ENCODE measurements around the gene PIK3IP1. TPM values are rescaled to one million over a fixed set of nuclear protein-coding genes. Genes with fewer than 3 reads are reported as not detected.
A peak's percentile ranks its signal among the peaks of the same experiment; 100 is the strongest.

Gene PIK3IP1
- polyA plus RNA-seq (2012; ENCODE audit: insufficient read length, low read depth), result 0.61 TPM

- TF ChIP-seq FOXP2 (optimal IDR thresholded peaks at IDR 0.05; ENCODE audit: borderline replicate concordance, extremely low read depth, extremely low read length, insufficient read depth), result peak; percentile 93
- TF ChIP-seq, protein P1, sequence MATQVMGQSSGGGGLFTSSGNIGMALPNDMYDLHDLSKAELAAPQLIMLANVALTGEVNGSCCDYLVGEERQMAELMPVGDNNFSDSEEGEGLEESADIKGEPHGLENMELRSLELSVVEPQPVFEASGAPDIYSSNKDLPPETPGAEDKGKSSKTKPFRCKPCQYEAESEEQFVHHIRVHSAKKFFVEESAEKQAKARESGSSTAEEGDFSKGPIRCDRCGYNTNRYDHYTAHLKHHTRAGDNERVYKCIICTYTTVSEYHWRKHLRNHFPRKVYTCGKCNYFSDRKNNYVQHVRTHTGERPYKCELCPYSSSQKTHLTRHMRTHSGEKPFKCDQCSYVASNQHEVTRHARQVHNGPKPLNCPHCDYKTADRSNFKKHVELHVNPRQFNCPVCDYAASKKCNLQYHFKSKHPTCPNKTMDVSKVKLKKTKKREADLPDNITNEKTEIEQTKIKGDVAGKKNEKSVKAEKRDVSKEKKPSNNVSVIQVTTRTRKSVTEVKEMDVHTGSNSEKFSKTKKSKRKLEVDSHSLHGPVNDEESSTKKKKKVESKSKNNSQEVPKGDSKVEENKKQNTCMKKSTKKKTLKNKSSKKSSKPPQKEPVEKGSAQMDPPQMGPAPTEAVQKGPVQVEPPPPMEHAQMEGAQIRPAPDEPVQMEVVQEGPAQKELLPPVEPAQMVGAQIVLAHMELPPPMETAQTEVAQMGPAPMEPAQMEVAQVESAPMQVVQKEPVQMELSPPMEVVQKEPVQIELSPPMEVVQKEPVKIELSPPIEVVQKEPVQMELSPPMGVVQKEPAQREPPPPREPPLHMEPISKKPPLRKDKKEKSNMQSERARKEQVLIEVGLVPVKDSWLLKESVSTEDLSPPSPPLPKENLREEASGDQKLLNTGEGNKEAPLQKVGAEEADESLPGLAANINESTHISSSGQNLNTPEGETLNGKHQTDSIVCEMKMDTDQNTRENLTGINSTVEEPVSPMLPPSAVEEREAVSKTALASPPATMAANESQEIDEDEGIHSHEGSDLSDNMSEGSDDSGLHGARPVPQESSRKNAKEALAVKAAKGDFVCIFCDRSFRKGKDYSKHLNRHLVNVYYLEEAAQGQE (IDR thresholded peaks at IDR 0.05; ENCODE audit: insufficient read depth in 1 of 2, low read depth in 2 of 2, low read length in 2 of 2), result no peak
- 0 out of 2 replicates have a peak, but pooled peaks have one; percentile 16 for TF ChIP-seq TAF1 (IDR thresholded peaks at IDR 0.05; ENCODE audit: borderline replicate concordance, insufficient read depth, low read length)
Measured at GRCh38 chr22:31292236-31292989, at the start of gene PIK3IP1. Gene PIK3IP1 (minus strand): TSS chr22:31292488. CDS start chr22:31292344, 144 bp downstream.

DNA sequence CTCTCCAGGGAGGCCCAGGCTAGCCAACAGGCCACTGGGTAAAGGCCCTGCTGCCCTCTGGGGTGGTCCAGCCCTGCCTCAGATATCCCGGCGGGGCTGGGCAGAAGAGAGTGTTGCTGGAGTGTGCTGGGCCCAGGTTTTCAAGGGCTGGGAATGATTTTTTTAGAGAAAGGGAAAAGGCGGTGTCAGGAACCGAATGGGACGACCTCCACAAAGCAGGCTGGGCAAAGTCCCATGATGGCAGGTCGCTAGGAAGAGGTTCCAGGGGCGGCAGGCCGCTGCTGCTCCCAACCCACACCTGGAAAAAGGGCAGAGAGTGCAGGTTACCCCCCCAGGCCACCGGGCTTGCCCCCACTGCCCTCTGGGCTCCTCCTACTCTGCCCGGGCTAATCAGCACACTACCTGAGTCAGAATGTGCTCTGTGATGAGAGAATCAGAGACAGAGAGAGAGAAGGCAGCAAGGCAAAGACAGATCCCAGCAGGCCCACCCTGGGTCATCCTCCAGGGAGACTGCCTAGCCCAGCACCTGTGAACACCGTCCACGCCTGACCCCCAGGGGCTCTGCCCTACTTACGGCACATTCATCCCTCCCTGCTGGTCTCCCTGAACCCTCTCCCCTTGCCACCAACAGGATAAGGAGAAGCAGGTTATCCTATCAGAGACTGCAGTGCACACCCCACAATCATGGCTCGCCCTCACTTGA lies 49.2 kb upstream of the PIK3IP1 start:
- no peak for TF ChIP-seq SIN3A (IDR thresholded peaks at IDR 0.05; ENCODE audit: borderline replicate concordance, insufficient read depth, low read length)
- no peak for TF ChIP-seq TAF1 (IDR thresholded peaks at IDR 0.05; ENCODE audit: borderline replicate concordance, insufficient read depth, low read length)
- no peak for TF ChIP-seq POLR2AphosphoS5 (IDR thresholded peaks at IDR 0.05; ENCODE audit: low read depth, low read length)
- no peak for TF ChIP-seq FOXP2 (optimal IDR thresholded peaks at IDR 0.05; ENCODE audit: borderline replicate concordance, extremely low read depth, extremely low read length, insufficient read depth)
- TF ChIP-seq, protein P1 (IDR thresholded peaks at IDR 0.05; ENCODE audit: insufficient read depth in 1 of 2, low read depth in 2 of 2, low read length in 2 of 2), result no peak

DNA sequence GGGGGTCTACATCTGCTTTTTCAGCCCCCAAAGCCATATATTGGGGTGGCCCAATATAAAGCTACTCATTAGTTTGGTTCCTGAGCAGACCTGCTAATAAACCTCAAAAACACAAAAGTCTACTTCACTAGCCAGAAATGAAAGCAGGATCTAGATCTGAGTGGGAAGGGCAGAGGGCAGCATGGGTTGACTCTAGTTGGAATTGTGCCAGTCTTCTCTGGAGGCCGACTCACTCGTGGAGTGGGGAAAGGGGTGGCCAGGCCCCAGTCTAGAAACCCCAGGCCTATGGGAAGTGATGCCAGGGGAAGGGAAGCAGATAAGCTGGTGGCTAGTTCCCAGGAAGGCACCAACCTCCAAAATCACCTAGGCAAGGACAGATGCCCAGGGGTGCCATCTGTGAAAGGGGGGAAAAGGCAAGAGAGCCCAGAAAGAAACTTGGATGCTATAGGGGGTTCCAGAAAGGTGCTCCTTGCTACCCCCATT lies 48.5 kb upstream of the PIK3IP1 start:
- no peak for TF ChIP-seq TAF1 (IDR thresholded peaks at IDR 0.05; ENCODE audit: borderline replicate concordance, insufficient read depth, low read length)
- no peak for TF ChIP-seq FOXP2 (optimal IDR thresholded peaks at IDR 0.05; ENCODE audit: borderline replicate concordance, extremely low read depth, extremely low read length, insufficient read depth)
- TF ChIP-seq POLR2AphosphoS5 (IDR thresholded peaks at IDR 0.05; ENCODE audit: low read depth, low read length), result no peak
- TF ChIP-seq, protein P1 (IDR thresholded peaks at IDR 0.05; ENCODE audit: insufficient read depth in 1 of 2, low read depth in 2 of 2, low read length in 2 of 2), result no peak
- TF ChIP-seq SIN3A (IDR thresholded peaks at IDR 0.05; ENCODE audit: borderline replicate concordance, insufficient read depth, low read length), result no peak

- no peak for TF ChIP-seq FOXP2 (optimal IDR thresholded peaks at IDR 0.05; ENCODE audit: borderline replicate concordance, extremely low read depth, extremely low read length, insufficient read depth)
- TF ChIP-seq SIN3A (IDR thresholded peaks at IDR 0.05; ENCODE audit: borderline replicate concordance, insufficient read depth, low read length), result no peak
- TF ChIP-seq POLR2AphosphoS5 (IDR thresholded peaks at IDR 0.05; ENCODE audit: low read depth, low read length), result no peak
- TF ChIP-seq, protein P1 (IDR thresholded peaks at IDR 0.05; ENCODE audit: insufficient read depth in 1 of 2, low read depth in 2 of 2, low read length in 2 of 2), result no peak
- TF ChIP-seq TAF1 (IDR thresholded peaks at IDR 0.05; ENCODE audit: borderline replicate concordance, insufficient read depth, low read length), result no peak
Measured at GRCh38 chr22:31340360-31340759, 48.1 kb upstream of the PIK3IP1 start.
